ENCODE measurements around the gene TAGLN2.

TAGLN2 gene

GRCh38 chr1:159924791-159925718 lies at the start of gene TAGLN2:
Gene TAGLN2, minus strand, starts transcription at chr1:159925507. Its CDS starts 4,998 bp downstream, at chr1:159920509.
- DNase-seq: peak; percentile 91

- DNase-seq: no peak
These were observed 49.2 kb upstream of the TAGLN2 start for GRCh38 chr1:159974350-159974965.

- DNase-seq: no peak
These were observed 48.1 kb upstream of the TAGLN2 start for GRCh38 chr1:159973350-159973940.

GRCh38 chr1:159972443-159973205 lies 47.3 kb upstream of the TAGLN2 start:
- no peak for DNase-seq

- no peak for DNase-seq
These were observed 45.6 kb upstream of the TAGLN2 start for GRCh38 chr1:159970932-159971342.

GRCh38 chr1:159968901-159969300 lies 43.6 kb upstream of the TAGLN2 start:
- DNase-seq: no peak

GRCh38 chr1:159965263-159965662 lies 40.0 kb upstream of the TAGLN2 start:
- DNase-seq: no peak

GRCh38 chr1:159964144-159964543 lies 38.8 kb upstream of the TAGLN2 start:
- DNase-seq: no peak

- DNase-seq: no peak
These were observed 36.9 kb upstream of the TAGLN2 start for GRCh38 chr1:159962176-159962575.

- DNase-seq: no peak
These were observed 36.3 kb upstream of the TAGLN2 start for GRCh38 chr1:159961636-159962035.

- no peak for DNase-seq
These were observed 35.5 kb upstream of the TAGLN2 start for GRCh38 chr1:159960721-159961381.

GRCh38 chr1:159959451-159959850 lies 34.1 kb upstream of the TAGLN2 start:
- DNase-seq: no peak

- no peak for DNase-seq
These were observed 33.5 kb upstream of the TAGLN2 start for GRCh38 chr1:159958719-159959380.

GRCh38 chr1:159957824-159958268 lies 32.5 kb upstream of the TAGLN2 start:
- DNase-seq: no peak

- no peak for DNase-seq
These were observed 30.1 kb upstream of the TAGLN2 start for GRCh38 chr1:159955456-159955855.

GRCh38 chr1:159953536-159954515 lies 28.5 kb upstream of the TAGLN2 start, which contains the start of gene SLAMF9:
Gene SLAMF9, minus strand, starts transcription at chr1:159954237. Its CDS starts 100 bp downstream, at chr1:159954137.
- DNase-seq: no peak

- no peak for DNase-seq
These were observed 27.6 kb upstream of the TAGLN2 start for GRCh38 chr1:159952932-159953331.

- no peak for DNase-seq
These were observed 26.2 kb upstream of the TAGLN2 start for GRCh38 chr1:159951551-159951950.

GRCh38 chr1:159951016-159951415 lies 25.7 kb upstream of the TAGLN2 start:
- no peak for DNase-seq

GRCh38 chr1:159949981-159950381 lies 24.7 kb upstream of the TAGLN2 start:
- no peak for DNase-seq

Measured in stimulated activated CD4-positive, alpha-beta T cell treated with anti-CD3 and anti-CD28 coated beads, Interleukin-12 subunit alpha, Interleukin-12 subunit beta, amount 100 ng/mL, for 4 hours (primary cell).